ENCODE measurements around the gene DCDC2B.

DNA sequence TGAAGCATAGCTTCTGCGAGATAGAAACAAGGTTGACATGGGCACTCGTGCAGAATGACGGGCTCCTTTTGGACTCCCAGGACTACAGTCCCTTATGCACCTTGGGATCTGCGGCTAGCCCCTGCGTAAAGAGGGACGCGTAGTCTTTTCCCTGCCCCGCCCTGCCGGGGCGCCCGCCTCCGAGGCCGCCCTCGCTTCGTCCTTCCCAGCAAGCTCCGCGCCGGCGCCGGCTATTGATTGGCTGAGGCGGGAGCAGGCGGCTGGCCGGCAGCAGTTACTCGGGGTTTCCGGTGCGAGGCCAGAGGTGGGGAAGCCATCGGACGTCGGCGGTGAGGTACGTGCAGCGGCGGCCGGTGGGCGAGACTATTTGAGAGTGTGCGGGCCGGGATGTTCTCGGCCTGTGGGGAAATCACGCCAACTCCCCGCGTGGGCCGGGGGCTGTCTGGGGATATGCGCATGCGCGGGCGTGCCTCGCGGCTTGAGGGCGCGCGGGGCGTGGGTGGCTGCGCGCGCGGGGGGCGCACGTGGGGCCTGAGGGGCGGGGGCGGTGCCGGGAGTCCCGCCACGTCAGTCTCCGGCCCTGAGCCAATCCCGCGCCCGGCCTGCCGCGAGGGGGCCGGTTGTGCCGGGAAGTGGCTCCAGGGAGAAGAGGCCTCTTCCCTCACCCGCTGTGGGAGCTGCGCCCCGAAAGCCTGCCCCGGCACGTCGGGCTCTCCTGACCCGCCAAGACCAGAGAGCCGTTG lies 29.3 kb upstream of the DCDC2B start, which contains the start of gene TXLNA:
- TF ChIP-seq, protein P1, sequence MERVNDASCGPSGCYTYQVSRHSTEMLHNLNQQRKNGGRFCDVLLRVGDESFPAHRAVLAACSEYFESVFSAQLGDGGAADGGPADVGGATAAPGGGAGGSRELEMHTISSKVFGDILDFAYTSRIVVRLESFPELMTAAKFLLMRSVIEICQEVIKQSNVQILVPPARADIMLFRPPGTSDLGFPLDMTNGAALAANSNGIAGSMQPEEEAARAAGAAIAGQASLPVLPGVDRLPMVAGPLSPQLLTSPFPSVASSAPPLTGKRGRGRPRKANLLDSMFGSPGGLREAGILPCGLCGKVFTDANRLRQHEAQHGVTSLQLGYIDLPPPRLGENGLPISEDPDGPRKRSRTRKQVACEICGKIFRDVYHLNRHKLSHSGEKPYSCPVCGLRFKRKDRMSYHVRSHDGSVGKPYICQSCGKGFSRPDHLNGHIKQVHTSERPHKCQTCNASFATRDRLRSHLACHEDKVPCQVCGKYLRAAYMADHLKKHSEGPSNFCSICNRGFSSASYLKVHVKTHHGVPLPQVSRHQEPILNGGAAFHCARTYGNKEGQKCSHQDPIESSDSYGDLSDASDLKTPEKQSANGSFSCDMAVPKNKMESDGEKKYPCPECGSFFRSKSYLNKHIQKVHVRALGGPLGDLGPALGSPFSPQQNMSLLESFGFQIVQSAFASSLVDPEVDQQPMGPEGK (CRISPR knock-in tag; IDR thresholded peaks at IDR 0.05; ENCODE audit: borderline replicate concordance), result no peak
- peak; percentile 65; the same call in 1 of the 2 replicates for TF ChIP-seq ZFP3 (CRISPR knock-in tag; IDR thresholded peaks at IDR 0.05)
- TF ChIP-seq ESRRG (CRISPR knock-in tag; IDR thresholded peaks at IDR 0.05), result no peak
- TF ChIP-seq ZFP30 (CRISPR knock-in tag; IDR thresholded peaks at IDR 0.05), result no peak
- TF ChIP-seq PPARA (CRISPR knock-in tag; IDR thresholded peaks at IDR 0.05; ENCODE audit: borderline replicate concordance), result no peak
